Activated T-helper 2 cell treated with anti-CD3 and anti-CD28 coated beads, Interferon-gamma antibody, Interleukin-2, Interleukin-4, amounts not matched to agents 10 μg/mL and 5 μg/mL and 100 μg/mL, durations not matched to agents 14 hours and 24 hours and 36 hours (primary cell): ENCODE results near the gene NPAS3. TPM values are rescaled to one million over a fixed set of nuclear protein-coding genes. Genes with fewer than 3 reads are reported as not detected.

Source experiments
- DNase-seq: peaks from one replicate; pipeline ENCODE4 v3.0.0; 2021; ENCODE audit warnings: low spot score
- H3K27ac Mint-ChIP-seq: one replicate; pipeline ENCODE4 v1.8.0; 2021; ENCODE audit warnings: mixed read lengths
- H3K27me3 Mint-ChIP-seq: one replicate; pipeline ENCODE4 v1.8.0; 2021; ENCODE audit warnings: low read depth, mixed read lengths
- H3K36me3 Mint-ChIP-seq: one replicate; pipeline ENCODE4 v1.8.0; 2021; ENCODE audit warnings: low read depth, mixed read lengths
- H3K4me1 Mint-ChIP-seq: one replicate; pipeline ENCODE4 v1.8.0; 2021; ENCODE audit warnings: low read depth, mixed read lengths
- H3K4me3 Mint-ChIP-seq: one replicate; pipeline ENCODE4 v1.8.0; 2021; ENCODE audit warnings: low read depth, mild to moderate bottlenecking, moderate library complexity, mixed read lengths
- H3K9me3 Mint-ChIP-seq: one replicate; pipeline ENCODE4 v1.8.0; 2021; ENCODE audit warnings: mixed read lengths
- intact Hi-C: fragments of 100-400 bp; cut with micrococcal nuclease; formaldehyde crosslinking; loops from one replicate; pipeline ENCODE4 v1.15.1; 2023
- total RNA-seq: library from RNA; stranded (reverse); gene quantifications from 2 replicates; pipeline ENCODE4 v1.2.3, GENCODE V29; 2022

The NPAS3 gene
- total RNA-seq, 1 donor from 2014 or later, result not detected

DNA sequence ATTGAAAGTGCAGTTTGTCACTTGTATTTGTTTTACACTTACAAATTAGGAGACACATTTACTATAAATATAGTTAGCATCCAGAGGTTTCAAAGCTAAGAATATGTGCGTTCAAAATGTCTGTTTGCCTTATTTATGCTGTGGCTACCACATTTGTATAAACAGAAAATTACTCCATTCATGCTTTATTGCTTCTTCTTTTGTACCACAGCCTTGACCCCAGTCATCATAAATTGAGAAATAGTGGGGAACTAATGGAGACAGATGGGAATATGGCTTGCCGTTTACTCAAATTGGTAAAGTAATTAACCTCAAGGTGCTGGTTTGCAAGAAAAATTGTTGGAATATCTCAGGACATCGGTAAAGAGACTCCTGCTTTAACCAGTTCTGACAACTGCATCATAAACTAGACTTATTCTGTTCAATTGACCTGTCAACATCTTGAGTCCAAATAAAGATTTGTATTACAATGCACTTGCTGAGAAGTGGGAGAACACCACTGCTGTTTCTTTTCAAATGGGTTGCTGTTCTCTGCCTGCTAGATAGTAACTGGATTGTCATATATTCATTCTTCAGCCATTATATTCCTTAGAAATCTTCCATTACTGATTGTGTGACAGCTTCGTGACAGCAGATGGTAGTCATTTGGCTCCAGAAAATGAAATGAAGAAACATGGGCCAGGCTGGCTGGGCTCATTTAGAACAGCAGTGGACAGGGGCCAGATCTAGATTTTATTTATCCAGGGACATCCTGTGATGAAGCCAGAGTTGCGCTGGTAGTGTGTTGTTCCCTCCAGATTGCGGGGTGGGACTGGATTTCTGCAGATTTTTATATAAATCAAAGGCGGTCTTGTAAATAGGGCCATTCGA lies 657.8 kb downstream of the NPAS3 start:
- Mint-ChIP-seq H3K4me1 (no peaks in the 10 kb centered on the region), H3K9me3 (no peaks in the 10 kb centered on the region), H3K36me3 (no peaks in the 10 kb centered on the region), H3K27ac (no peak overlapping the region), H3K27me3 (no peaks in the 10 kb centered on the region), H3K4me3 (no peak overlapping the region)
- DNase-seq, result no peak
- intact Hi-C loops, result no loop called here

DNA sequence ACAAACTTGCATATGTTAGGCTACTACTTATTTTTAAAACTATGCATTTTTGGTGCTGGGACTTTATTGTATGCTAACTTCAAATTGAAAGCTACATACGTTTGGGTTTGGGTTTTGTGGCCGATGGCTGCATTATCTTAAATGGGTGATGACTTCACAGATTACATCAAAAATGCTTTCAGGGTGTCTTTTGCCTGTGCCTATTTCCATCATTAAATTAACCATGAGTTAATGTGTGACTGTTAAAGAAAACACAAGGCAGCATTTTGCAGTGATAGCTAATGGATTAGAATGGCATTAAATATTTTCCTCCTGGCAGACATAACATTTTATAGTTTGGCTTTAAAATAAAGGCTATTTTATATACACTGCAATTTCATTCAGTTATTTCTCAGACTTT lies 659.9 kb downstream of the NPAS3 start:
- Mint-ChIP-seq H3K4me1 (no peaks in the 10 kb centered on the region), H3K27me3 (no peaks in the 10 kb centered on the region), H3K36me3 (no peaks in the 10 kb centered on the region), H3K9me3 (no peaks in the 10 kb centered on the region), H3K27ac (no peak overlapping the region), H3K4me3 (no peak overlapping the region)
- intact Hi-C loops, result no loop called here
- DNase-seq, result no peak

DNA sequence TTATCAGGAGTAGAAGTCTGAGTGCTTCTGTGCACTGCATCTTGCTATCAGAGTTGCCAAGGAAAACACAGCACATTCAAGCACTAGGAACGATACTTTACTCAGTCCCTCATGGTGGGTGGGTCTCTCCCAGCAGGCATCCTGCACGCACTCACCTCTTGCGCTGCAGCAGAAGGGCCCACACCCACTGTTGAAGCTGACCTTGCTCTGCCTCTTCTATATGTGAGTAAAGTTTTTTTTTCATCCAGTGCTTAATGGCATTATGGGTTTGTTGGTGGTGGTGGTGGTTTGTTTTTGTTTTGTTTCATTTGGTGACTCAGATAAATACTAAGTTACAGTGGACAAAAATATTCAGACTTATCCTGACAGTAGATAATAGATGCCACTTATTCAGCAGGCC lies 663.7 kb downstream of the NPAS3 start:
- H3K4me1 Mint-ChIP-seq, result no peaks in the 10 kb centered on the region
- no peak overlapping the region for H3K27ac Mint-ChIP-seq
- H3K4me3 Mint-ChIP-seq, result no peak overlapping the region
- no peaks in the 10 kb centered on the region for H3K36me3 Mint-ChIP-seq
- no peaks in the 10 kb centered on the region for H3K27me3 Mint-ChIP-seq
- DNase-seq, result no peak
- H3K9me3 Mint-ChIP-seq, result no peaks in the 10 kb centered on the region
- intact Hi-C loops, result no loop called here

- intact Hi-C loops, result no loop called here
- no peak for DNase-seq
- no peak overlapping the region for H3K27ac Mint-ChIP-seq
- no peaks in the 10 kb centered on the region for H3K9me3 Mint-ChIP-seq
- H3K4me3 Mint-ChIP-seq, result no peak overlapping the region
- no peaks in the 10 kb centered on the region for H3K36me3 Mint-ChIP-seq
- no peaks in the 10 kb centered on the region for H3K27me3 Mint-ChIP-seq
- H3K4me1 Mint-ChIP-seq, result no peaks in the 10 kb centered on the region
Measured at GRCh38 chr14:33606591-33606990, 667.9 kb downstream of the NPAS3 start.

GRCh38 chr14:33609582-33609981 lies 670.9 kb downstream of the NPAS3 start:
- Mint-ChIP-seq H3K4me1 (no peaks in the 10 kb centered on the region), H3K9me3 (no peaks in the 10 kb centered on the region), H3K4me3 (no peak overlapping the region), H3K27ac (no peak overlapping the region), H3K36me3 (no peaks in the 10 kb centered on the region), H3K27me3 (no peaks in the 10 kb centered on the region)
- intact Hi-C loops, result no loop called here
- no peak for DNase-seq

DNA sequence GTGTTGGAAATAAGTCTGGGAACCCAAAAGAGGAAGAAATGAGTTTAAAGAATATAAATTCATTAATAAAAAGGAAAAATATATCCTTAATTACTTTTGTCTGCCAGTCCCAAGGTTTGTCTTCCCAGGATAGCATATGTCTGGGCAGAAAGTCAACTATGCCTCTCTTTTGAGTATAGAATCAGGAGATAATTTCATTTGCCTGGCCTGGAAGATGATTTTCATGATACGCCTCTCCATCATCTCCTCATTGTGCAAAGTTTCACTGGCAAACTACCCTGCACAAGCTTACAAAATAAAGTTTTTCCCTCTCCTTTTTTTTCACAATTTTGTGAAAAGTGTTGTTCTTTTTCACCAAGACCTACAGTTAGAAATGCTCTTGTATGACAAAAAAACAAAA lies 671.4 kb downstream of the NPAS3 start:
- Mint-ChIP-seq H3K9me3 (no peaks in the 10 kb centered on the region), H3K27ac (no peak overlapping the region), H3K27me3 (no peaks in the 10 kb centered on the region), H3K36me3 (no peaks in the 10 kb centered on the region), H3K4me1 (no peaks in the 10 kb centered on the region), H3K4me3 (no peak overlapping the region)
- DNase-seq, result no peak
- intact Hi-C loops, result no loop called here

DNA sequence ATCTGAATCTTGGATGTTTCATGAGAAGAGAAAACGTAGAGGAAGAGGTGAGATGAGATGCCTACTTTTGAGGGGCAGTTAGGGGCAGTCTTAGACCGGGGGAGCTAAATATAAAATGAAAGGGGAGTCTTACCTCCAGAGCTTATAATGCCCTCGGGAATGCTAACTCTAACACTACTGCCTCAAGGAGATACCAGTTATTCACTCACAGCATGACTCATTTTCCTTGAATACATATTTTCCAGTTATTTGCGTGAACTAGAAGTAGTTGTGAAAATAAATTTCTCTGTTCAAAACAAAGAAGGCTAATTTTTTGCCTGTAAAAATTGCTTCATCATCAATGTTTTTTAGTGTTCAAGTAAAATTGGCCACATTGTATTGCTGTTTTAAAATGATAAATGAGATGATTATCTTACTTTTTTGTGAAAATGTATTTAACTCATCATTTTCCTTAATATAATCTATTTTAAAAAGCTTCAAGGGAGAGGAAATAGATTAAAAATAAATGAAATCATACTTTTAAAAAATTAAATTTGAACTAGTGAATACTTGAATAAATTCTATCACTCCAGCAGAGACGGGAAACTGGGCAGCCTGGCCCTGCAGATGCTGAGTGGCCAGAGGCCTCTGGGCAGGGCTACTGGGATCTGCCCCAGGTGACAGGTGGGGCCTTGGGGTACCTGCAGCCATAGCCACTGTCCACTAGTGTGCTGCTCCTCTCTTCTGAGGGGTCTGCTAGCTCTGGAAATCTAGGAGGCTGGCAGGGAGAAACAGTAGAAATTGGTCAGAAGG lies 672.9 kb downstream of the NPAS3 start:
- Mint-ChIP-seq H3K27me3 (no peaks in the 10 kb centered on the region), H3K36me3 (no peaks in the 10 kb centered on the region), H3K9me3 (no peaks in the 10 kb centered on the region), H3K4me3 (no peak overlapping the region), H3K27ac (no peak overlapping the region), H3K4me1 (no peaks in the 10 kb centered on the region)
- intact Hi-C loops, result no loop called here
- no peak for DNase-seq

GRCh38 chr14:33612197-33612505 lies 673.5 kb downstream of the NPAS3 start:
- Mint-ChIP-seq H3K4me1 (no peaks in the 10 kb centered on the region), H3K27me3 (no peaks in the 10 kb centered on the region), H3K27ac (no peak overlapping the region), H3K9me3 (no peaks in the 10 kb centered on the region), H3K4me3 (no peak overlapping the region), H3K36me3 (no peaks in the 10 kb centered on the region)
- intact Hi-C loops, result no loop called here
- DNase-seq, result no peak

- intact Hi-C loops, result no loop called here
- DNase-seq, result no peak
- no peaks in the 10 kb centered on the region for H3K4me1 Mint-ChIP-seq
- no peak overlapping the region for H3K27ac Mint-ChIP-seq
- no peaks in the 10 kb centered on the region for H3K36me3 Mint-ChIP-seq
- no peaks in the 10 kb centered on the region for H3K27me3 Mint-ChIP-seq
- H3K4me3 Mint-ChIP-seq, result no peak overlapping the region
- no peaks in the 10 kb centered on the region for H3K9me3 Mint-ChIP-seq
Measured at GRCh38 chr14:33617154-33617553, 678.5 kb downstream of the NPAS3 start.

GRCh38 chr14:33618361-33619105 lies 679.9 kb downstream of the NPAS3 start:
- no peaks in the 10 kb centered on the region for H3K4me1 Mint-ChIP-seq
- DNase-seq, result no peak
- intact Hi-C loops, result no loop called here
- H3K27ac Mint-ChIP-seq, result no peak overlapping the region
- H3K4me3 Mint-ChIP-seq, result no peak overlapping the region
- H3K27me3 Mint-ChIP-seq, result no peaks in the 10 kb centered on the region
- H3K36me3 Mint-ChIP-seq, result no peaks in the 10 kb centered on the region
- no peaks in the 10 kb centered on the region for H3K9me3 Mint-ChIP-seq

DNA sequence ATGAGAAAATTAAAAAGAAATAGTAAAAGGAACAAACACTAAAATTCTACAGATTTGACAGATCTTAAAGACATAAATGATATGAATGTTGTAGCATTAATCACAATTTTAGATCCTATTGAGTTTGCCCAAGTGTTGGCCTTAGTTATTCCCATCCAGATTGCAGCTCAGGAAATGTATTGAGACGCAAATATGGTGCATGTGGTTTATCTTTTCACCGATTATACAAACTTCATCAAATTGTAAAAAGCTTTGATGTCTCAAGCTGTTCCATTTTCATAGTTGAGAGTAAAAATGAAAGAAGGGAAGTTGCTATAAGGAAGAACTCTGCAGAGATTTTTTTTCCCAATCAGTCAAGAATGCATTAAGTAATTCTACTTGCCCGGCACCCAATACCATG lies 683.8 kb downstream of the NPAS3 start:
- Mint-ChIP-seq H3K4me3 (no peak overlapping the region), H3K27me3 (no peaks in the 10 kb centered on the region), H3K27ac (no peak overlapping the region), H3K9me3 (no peaks in the 10 kb centered on the region), H3K36me3 (no peaks in the 10 kb centered on the region), H3K4me1 (no peaks in the 10 kb centered on the region)
- DNase-seq, result no peak
- intact Hi-C loops, result no loop called here

GRCh38 chr14:33629792-33630191 lies 691.1 kb downstream of the NPAS3 start:
- intact Hi-C loops, result no loop called here
- H3K9me3 Mint-ChIP-seq, result no peaks in the 10 kb centered on the region
- no peaks in the 10 kb centered on the region for H3K36me3 Mint-ChIP-seq
- no peak for DNase-seq
- H3K4me3 Mint-ChIP-seq, result no peak overlapping the region
- H3K4me1 Mint-ChIP-seq, result no peaks in the 10 kb centered on the region
- no peaks in the 10 kb centered on the region for H3K27me3 Mint-ChIP-seq
- no peak overlapping the region for H3K27ac Mint-ChIP-seq

DNA sequence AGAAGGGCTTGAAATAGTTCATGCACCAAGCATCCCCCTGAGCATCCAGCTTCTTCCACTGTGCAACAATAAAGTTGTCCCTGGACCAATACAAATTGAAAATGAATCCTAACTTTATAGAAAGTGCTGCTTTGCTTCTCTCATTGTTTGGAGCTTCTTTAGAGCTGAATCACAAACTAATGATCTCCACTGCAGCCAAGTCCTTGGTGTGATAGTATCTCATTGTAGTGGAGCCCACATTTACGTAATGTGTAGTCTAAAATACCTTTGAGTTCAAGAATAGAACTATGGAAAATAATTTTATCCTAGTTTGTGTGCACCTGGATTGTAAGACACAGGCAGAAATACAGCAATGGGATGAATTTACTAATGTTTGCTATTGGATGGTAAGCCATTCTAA lies 692.3 kb downstream of the NPAS3 start:
- H3K4me1 Mint-ChIP-seq, result no peaks in the 10 kb centered on the region
- H3K27me3 Mint-ChIP-seq, result no peaks in the 10 kb centered on the region
- intact Hi-C loops, result no loop called here
- no peaks in the 10 kb centered on the region for H3K36me3 Mint-ChIP-seq
- H3K27ac Mint-ChIP-seq, result no peak overlapping the region
- H3K4me3 Mint-ChIP-seq, result no peak overlapping the region
- DNase-seq, result no peak
- H3K9me3 Mint-ChIP-seq, result no peaks in the 10 kb centered on the region
